ENCODE results near the gene PHYKPL.
"Not testable (repeated sequence)": the region's sequence is repeated elsewhere in the genome, so short reads cannot be mapped to it uniquely, and the experiment has no call there.

PHYKPL gene

GRCh38 chr5:178206166-178207101, 26.2 kb downstream of the PHYKPL start:
- DNase-seq: no peak

GRCh38 chr5:178205749-178206047, 26.9 kb downstream of the PHYKPL start:
- no peak for DNase-seq

GRCh38 chr5:178204935-178205748, 27.5 kb downstream of the PHYKPL start:
- DNase-seq: peak; percentile 88

GRCh38 chr5:178204182-178204934, 28.2 kb downstream of the PHYKPL start, which contains the start of gene HNRNPAB:
HNRNPAB (plus strand) TSS chr5:178204533; CDS start chr5:178204838, 305 bp downstream.
- peak; percentile 97 for DNase-seq

GRCh38 chr5:178203670-178204181, 28.9 kb downstream of the PHYKPL start:
- DNase-seq: no peak

GRCh38 chr5:178202541-178202940, 30.1 kb downstream of the PHYKPL start:
- no peak for DNase-seq

GRCh38 chr5:178201927-178202235, 30.7 kb downstream of the PHYKPL start:
- no peak for DNase-seq

GRCh38 chr5:178201221-178201926, 31.2 kb downstream of the PHYKPL start:
- no peak for DNase-seq

GRCh38 chr5:178199581-178200434, 32.8 kb downstream of the PHYKPL start:
- DNase-seq: no peak

- DNase-seq: no peak
These were observed 33.9 kb downstream of the PHYKPL start for GRCh38 chr5:178198706-178199105.

- not testable (repeated sequence) for DNase-seq
These were observed 34.5 kb downstream of the PHYKPL start for GRCh38 chr5:178198151-178198550.

- no peak for DNase-seq
These were observed 35.6 kb downstream of the PHYKPL start for GRCh38 chr5:178196986-178197385.

GRCh38 chr5:178196281-178196812, 36.3 kb downstream of the PHYKPL start:
- no peak for DNase-seq

- DNase-seq: no peak
These were observed 38.6 kb downstream of the PHYKPL start for GRCh38 chr5:178194026-178194425.

GRCh38 chr5:178193251-178193809, 39.3 kb downstream of the PHYKPL start:
- DNase-seq: no peak

GRCh38 chr5:178192787-178193186, 39.8 kb downstream of the PHYKPL start:
- no peak for DNase-seq

- DNase-seq: peak; percentile 41
These were observed 40.4 kb downstream of the PHYKPL start for GRCh38 chr5:178192244-178192643.

GRCh38 chr5:178191661-178192060, 40.9 kb downstream of the PHYKPL start:
- DNase-seq: no peak

GRCh38 chr5:178189433-178189832, 43.2 kb downstream of the PHYKPL start:
- DNase-seq: no peak

- DNase-seq: no peak
These were observed 45.6 kb downstream of the PHYKPL start, which contains the start of gene GMCL2 for GRCh38 chr5:178187014-178187413. GMCL2 (minus strand) TSS chr5:178187371; CDS start chr5:178187299, 72 bp downstream.

GRCh38 chr5:178186427-178186826, 46.2 kb downstream of the PHYKPL start:
- no peak for DNase-seq

Data from RPMI8226 (cell line).